Osteoblast (primary cell): ENCODE results near the gene COG4. TPM values are rescaled to one million over a fixed set of nuclear protein-coding genes. Genes with fewer than 3 reads are reported as not detected.

Experiments used
- DNase-seq: peaks from one replicate; pipeline ENCODE4 v3.0.0; 2011; ENCODE audit warnings: low spot score, mixed read lengths; ENCODE audit not compliant: insufficient read length; ENCODE audit errors: missing footprints
- H2AFZ ChIP-seq: 2 replicates; pipeline ENCODE4 v1.6.0; 2011; ENCODE audit warnings: mild to moderate bottlenecking, low read length
- H3K27ac ChIP-seq: 2 replicates; pipeline ENCODE4 v1.5.1; 2011; ENCODE audit warnings: mild to moderate bottlenecking, low read depth, low read length, moderate library complexity
- H3K27me3 ChIP-seq: 2 replicates; pipeline ENCODE4 v1.6.0; 2012; ENCODE audit warnings: mild to moderate bottlenecking, control low read depth, inconsistent platforms, low read length, moderate library complexity; ENCODE audit not compliant: insufficient read depth
- H3K36me3 ChIP-seq: 2 replicates; pipeline ENCODE4 v1.5.1; 2011; ENCODE audit warnings: mild to moderate bottlenecking, low read length, control low read depth, moderate library complexity; ENCODE audit not compliant: insufficient read depth
- H3K4me1 ChIP-seq: 2 replicates; pipeline ENCODE4 v1.5.1; 2011; ENCODE audit warnings: mild to moderate bottlenecking, low read length, control low read depth, moderate library complexity; ENCODE audit not compliant: insufficient read depth
- H3K4me2 ChIP-seq: 2 replicates; pipeline ENCODE4 v1.6.0; 2011; ENCODE audit warnings: mild to moderate bottlenecking, low read length; ENCODE audit not compliant: insufficient read depth
- H3K4me3 ChIP-seq: fragments of 200-600 bp; sonication (generic); 3 replicates; pipeline ENCODE4 v1.5.1; 2012; ENCODE audit warnings: mild to moderate bottlenecking, low read length, inconsistent platforms; ENCODE audit not compliant: insufficient read depth
- H3K79me2 ChIP-seq: 2 replicates; pipeline ENCODE4 v1.6.0; 2012; ENCODE audit warnings: mild to moderate bottlenecking, low read length, control low read depth, inconsistent platforms; ENCODE audit not compliant: insufficient read depth
- H3K9me3 ChIP-seq: 2 replicates; pipeline ENCODE4 v1.5.1; 2011; ENCODE audit warnings: low read depth, low read length, control low read depth
- H4K20me1 ChIP-seq: 2 replicates; pipeline ENCODE4 v1.6.0; 2012; ENCODE audit warnings: mild to moderate bottlenecking, low read length, control low read depth; ENCODE audit not compliant: insufficient read depth
- CTCF ChIP-seq: IDR thresholded peaks from 2 replicates; pipeline ENCODE4 v1.5.1; 2011; ENCODE audit warnings: mild to moderate bottlenecking, low read depth, low read length, moderate library complexity; ENCODE audit errors: extremely low read depth
- total RNA-seq: library from RNA; depleted of rRNA; stranded (reverse); fragments of >200 nt; gene quantifications from 2 replicates; pipeline ENCODE4 v1.2.3, GENCODE V29; 2012

Gene COG4
- total RNA-seq, 1 donor = 61.5 TPM

GRCh38 chr16:70493802-70494201 is 29.6 kb downstream of the COG4 start:
- no peak overlapping the region for H3K27ac ChIP-seq
- peaks cover 2% of the 10 kb centered on the region for H4K20me1 ChIP-seq
- H3K4me3 ChIP-seq = no peak overlapping the region
- H3K9me3 ChIP-seq = no peaks in the 10 kb centered on the region
- H3K36me3 ChIP-seq = peaks cover 57% of the 10 kb centered on the region
- DNase-seq = no peak
- no peaks in the 10 kb centered on the region for H3K4me1 ChIP-seq
- no peak overlapping the region for H3K4me2 ChIP-seq
- no peaks in the 10 kb centered on the region for H3K79me2 ChIP-seq
- TF ChIP-seq CTCF = no peak
- no peak overlapping the region for H2AFZ ChIP-seq
- H3K27me3 ChIP-seq = no peaks in the 10 kb centered on the region

DNA sequence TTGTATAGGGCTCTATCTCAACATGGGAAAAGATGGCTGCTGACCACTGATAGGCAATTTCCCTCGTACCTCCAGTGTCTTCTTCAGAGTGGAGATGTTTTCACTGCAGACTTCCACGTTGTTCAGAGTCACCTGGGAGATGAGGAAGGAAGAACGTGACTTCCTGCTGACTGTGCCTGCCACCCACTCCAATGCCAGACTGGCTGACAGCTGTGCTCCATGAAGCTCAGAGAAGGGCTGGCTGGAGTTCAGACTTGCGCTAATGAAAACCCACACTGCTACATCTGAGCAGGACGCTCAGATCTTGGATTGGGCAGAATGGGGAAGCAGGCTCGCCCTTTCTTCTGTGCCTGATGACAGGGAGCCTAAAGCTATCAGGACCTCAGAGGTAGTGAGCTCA is 33.1 kb downstream of the COG4 start:
- Histone ChIP-seq H3K4me2 (no peak overlapping the region), H3K36me3 (peaks cover 26% of the 10 kb centered on the region), H3K27me3 (no peaks in the 10 kb centered on the region), H3K4me3 (no peak overlapping the region), H3K9me3 (no peaks in the 10 kb centered on the region), H3K79me2 (no peaks in the 10 kb centered on the region), H3K27ac (no peak overlapping the region), H2AFZ (no peak overlapping the region), H3K4me1 (no peaks in the 10 kb centered on the region), H4K20me1 (no peaks in the 10 kb centered on the region)
- no peak for DNase-seq
- TF ChIP-seq CTCF = no peak

GRCh38 chr16:70484867-70485266 is 38.5 kb downstream of the COG4 start:
- no peaks in the 10 kb centered on the region for H4K20me1 ChIP-seq
- H3K4me2 ChIP-seq = no peak overlapping the region
- no peaks in the 10 kb centered on the region for H3K79me2 ChIP-seq
- no peak overlapping the region for H3K27ac ChIP-seq
- peaks cover 12% of the 10 kb centered on the region for H3K4me1 ChIP-seq
- TF ChIP-seq CTCF = no peak
- H3K27me3 ChIP-seq = no peaks in the 10 kb centered on the region
- H3K4me3 ChIP-seq = no peak overlapping the region
- H3K36me3 ChIP-seq = peaks cover 28% of the 10 kb centered on the region
- no peak overlapping the region for H2AFZ ChIP-seq
- DNase-seq = no peak
- no peaks in the 10 kb centered on the region for H3K9me3 ChIP-seq

GRCh38 chr16:70483426-70483825 is 39.9 kb downstream of the COG4 start:
- H3K4me1 ChIP-seq = peaks cover 12% of the 10 kb centered on the region
- no peak overlapping the region for H3K4me3 ChIP-seq
- H3K9me3 ChIP-seq = no peaks in the 10 kb centered on the region
- no peaks in the 10 kb centered on the region for H4K20me1 ChIP-seq
- no peaks in the 10 kb centered on the region for H3K79me2 ChIP-seq
- H3K27me3 ChIP-seq = no peaks in the 10 kb centered on the region
- DNase-seq = no peak
- H2AFZ ChIP-seq = no peak overlapping the region
- no peak overlapping the region for H3K27ac ChIP-seq
- no peak for TF ChIP-seq CTCF
- H3K4me2 ChIP-seq = no peak overlapping the region
- peaks cover 31% of the 10 kb centered on the region for H3K36me3 ChIP-seq
